Smooth muscle cell (in vitro differentiated cells): ENCODE results near the gene KIAA1671. TPM values are rescaled to one million over a fixed set of nuclear protein-coding genes. Genes with fewer than 3 reads are reported as not detected.

ENCODE experiments used
- DNase-seq: peaks from one replicate; lab custom pipeline; 2025; ENCODE audit not compliant: unreplicated experiment; lab: John Stamatoyannopoulos, UW
- H2AFZ ChIP-seq: fragments of 200-600 bp; sonication (generic); 2 replicates; pipeline ENCODE4 v1.6.0; 2016; ENCODE audit warnings: antibody characterized with exemption, low read depth, mild to moderate bottlenecking
- H3F3A ChIP-seq: fragments of 200-600 bp; sonication (generic); 2 replicates; pipeline ENCODE4 v1.6.0; 2017; ENCODE audit warnings: antibody characterized with exemption, low read depth
- H3K27ac ChIP-seq: fragments of 200-600 bp; sonication (generic); 2 replicates; pipeline ENCODE4 v1.5.1; 2016; ENCODE audit warnings: low read depth, mild to moderate bottlenecking
- H3K27me3 ChIP-seq: fragments of 200-600 bp; sonication (generic); 2 replicates; pipeline ENCODE4 v1.6.1; 2016; ENCODE audit warnings: low read depth, mild to moderate bottlenecking
- H3K36me3 ChIP-seq: fragments of 200-600 bp; sonication (generic); 2 replicates; pipeline ENCODE4 v1.5.1; 2016; ENCODE audit warnings: low read depth
- H3K4me1 ChIP-seq: fragments of 200-600 bp; sonication (generic); 2 replicates; pipeline ENCODE4 v1.5.1; 2016; ENCODE audit warnings: low read depth
- H3K4me2 ChIP-seq: fragments of 200-600 bp; sonication (generic); 2 replicates; pipeline ENCODE4 v1.6.0; 2016; ENCODE audit warnings: mild to moderate bottlenecking
- H3K4me3 ChIP-seq: fragments of 200-600 bp; sonication (generic); 2 replicates; pipeline ENCODE4 v1.5.1; 2016; ENCODE audit warnings: mild to moderate bottlenecking
- H3K79me2 ChIP-seq: fragments of 200-600 bp; sonication (generic); 2 replicates; pipeline ENCODE4 v1.6.0; 2016; ENCODE audit warnings: low read depth, mild to moderate bottlenecking
- H3K9ac ChIP-seq: fragments of 200-600 bp; sonication (generic); 2 replicates; pipeline ENCODE4 v1.6.0; 2016; ENCODE audit warnings: low read depth
- H3K9me3 ChIP-seq: fragments of 200-600 bp; sonication (generic); replicated peaks from 2 replicates; pipeline ENCODE4 v1.5.1; 2016; ENCODE audit warnings: low read depth
- H4K20me1 ChIP-seq: fragments of 200-600 bp; sonication (generic); 2 replicates; pipeline ENCODE4 v1.6.0; 2016; ENCODE audit warnings: low read depth
- CTCF ChIP-seq: fragments of 200-600 bp; sonication (generic); IDR thresholded peaks from 2 replicates; pipeline ENCODE4 v1.5.1; 2017; ENCODE audit warnings: borderline replicate concordance, mild to moderate bottlenecking, antibody characterized with exemption; ENCODE audit not compliant: insufficient read depth, poor library complexity, severe bottlenecking
- WGBS: methylation state at CpG from one replicate; pipeline ENCODE4 v1.1.7; 2016; ENCODE audit warnings: low lambda C conversion rate; 5-methylcytosine and 5-hydroxymethylcytosine counted together
- polyA plus RNA-seq: library from polyadenylated mRNA; unstranded; fragments of >200 nt; fragmentation: Nextera tagmentation; extraction: Ambion mirVana; gene quantifications from 2 replicates; pipeline ENCODE4 v1.2.1, GENCODE V29; 2016
- total RNA-seq: library from RNA; depleted of rRNA; stranded (reverse); fragments of >200 nt; gene quantifications from 2 replicates; pipeline ENCODE4 v1.2.3, GENCODE V29; 2014

KIAA1671 gene
- total and polyA plus RNA-seq, 2 experiments from 2014 or later = 1.7 to 7.6 TPM

GRCh38 chr22:25167834-25168601 lies 215.5 kb downstream of the KIAA1671 start:
- H3K4me3 ChIP-seq = no peak overlapping the region
- H3K36me3 ChIP-seq = no peaks in the 10 kb centered on the region
- no peaks in the 10 kb centered on the region for H3K9me3 ChIP-seq
- no peaks in the 10 kb centered on the region for H3K4me1 ChIP-seq
- H3K27ac ChIP-seq = no peak overlapping the region
- H3F3A ChIP-seq = no peaks in the 10 kb centered on the region
- H3K4me2 ChIP-seq = no peak overlapping the region
- no peak for TF ChIP-seq CTCF
- H3K9ac ChIP-seq = no peak overlapping the region
- 94% methylated on average over 14 of the region's 14 CpGs for WGBS
- DNase-seq = no peak
- no peaks in the 10 kb centered on the region for H3K27me3 ChIP-seq
- H2AFZ ChIP-seq = no peak overlapping the region
- no peaks in the 10 kb centered on the region for H3K79me2 ChIP-seq
- peaks cover 13% of the 10 kb centered on the region for H4K20me1 ChIP-seq

- Histone ChIP-seq H3K27ac (no peak overlapping the region), H2AFZ (no peak overlapping the region), H3K27me3 (no peaks in the 10 kb centered on the region), H3K36me3 (no peaks in the 10 kb centered on the region), H3K4me1 (no peaks in the 10 kb centered on the region), H3K9ac (no peak overlapping the region), H3K79me2 (no peaks in the 10 kb centered on the region), H3K9me3 (no peaks in the 10 kb centered on the region), H4K20me1 (peaks cover 8% of the 10 kb centered on the region), H3K4me3 (no peak overlapping the region), H3F3A (no peaks in the 10 kb centered on the region), H3K4me2 (no peak overlapping the region)
- no peak for DNase-seq
- no peak for TF ChIP-seq CTCF
- WGBS = 92% methylated on average over 17 of the region's 17 CpGs
Measured at GRCh38 chr22:25169278-25170031, 216.9 kb downstream of the KIAA1671 start.

DNA sequence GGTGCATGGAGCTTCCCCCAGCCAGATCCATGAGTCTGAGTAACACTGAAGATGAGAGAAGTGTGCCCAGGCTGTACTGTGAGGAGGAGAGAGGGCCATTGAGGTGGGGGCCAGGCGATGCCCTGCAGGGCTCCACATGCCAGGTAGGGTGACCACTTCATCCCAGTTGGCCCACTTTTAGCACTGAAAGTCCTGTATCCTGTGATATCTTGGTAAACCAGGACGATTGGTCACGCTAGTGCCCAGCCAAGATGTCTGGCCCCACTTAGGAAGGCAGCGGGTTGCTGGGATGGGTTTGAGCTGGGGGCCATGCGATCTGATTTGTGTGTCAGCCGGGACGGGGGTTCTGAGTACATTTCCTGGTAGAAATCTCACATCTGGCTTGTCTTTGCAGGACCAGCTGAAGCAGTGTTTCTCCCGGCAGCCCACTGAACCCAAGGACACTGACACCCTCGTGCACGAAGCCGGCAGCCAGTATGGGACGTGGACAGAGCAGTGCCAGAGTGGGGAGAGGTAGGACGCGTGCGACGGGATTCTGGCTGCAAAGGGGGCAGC lies 218.0 kb downstream of the KIAA1671 start:
- peaks cover 8% of the 10 kb centered on the region for H4K20me1 ChIP-seq
- DNase-seq = no peak
- no peak overlapping the region for H3K4me3 ChIP-seq
- no peaks in the 10 kb centered on the region for H3K9me3 ChIP-seq
- 97% methylated on average over 16 of the region's 16 CpGs for WGBS
- no peak for TF ChIP-seq CTCF
- no peaks in the 10 kb centered on the region for H3K27me3 ChIP-seq
- H3K4me1 ChIP-seq = no peaks in the 10 kb centered on the region
- no peak overlapping the region for H3K4me2 ChIP-seq
- no peak overlapping the region for H3K9ac ChIP-seq
- no peak overlapping the region for H2AFZ ChIP-seq
- no peak overlapping the region for H3K27ac ChIP-seq
- H3F3A ChIP-seq = no peaks in the 10 kb centered on the region
- H3K36me3 ChIP-seq = no peaks in the 10 kb centered on the region
- no peaks in the 10 kb centered on the region for H3K79me2 ChIP-seq
